Muscle layer of duodenum (tissue), 2 donors: ENCODE results near the gene PTPRE.

Source experiments
- H3K27ac ChIP-seq: one replicate; pipeline ENCODE4 v1.7.0; 2013; ENCODE audit warnings: mild to moderate bottlenecking, low read length
- H3K27me3 ChIP-seq: one replicate; pipeline ENCODE4 v1.7.0; 2013; ENCODE audit warnings: low read depth, mild to moderate bottlenecking, control low read depth, low read length
- H3K36me3 ChIP-seq, 2 donors: one replicate each; pipeline ENCODE4 v1.7.0; 2013; ENCODE audit warnings: low read length in 2 of 2, control low read depth in 1 of 2, mild to moderate bottlenecking in 1 of 2; ENCODE audit not compliant: insufficient read depth in 2 of 2, control insufficient read depth in 1 of 2
- H3K4me1 ChIP-seq, 2 donors: one replicate each; pipeline ENCODE4 v1.7.0; 2013; ENCODE audit warnings: low read length in 2 of 2, mild to moderate bottlenecking in 2 of 2, control low read depth in 1 of 2, moderate library complexity in 1 of 2; ENCODE audit not compliant: insufficient read depth in 2 of 2, control insufficient read depth in 1 of 2
- H3K4me3 ChIP-seq, 2 donors: one replicate each; pipeline ENCODE4 v1.7.0; 2013; ENCODE audit warnings: low read length in 2 of 2, low read depth in 1 of 2, mild to moderate bottlenecking in 1 of 2
- H3K9me3 ChIP-seq, 2 donors: one replicate each; pipeline ENCODE4 v1.7.0; 2013; ENCODE audit warnings: low read length in 2 of 2, control low read depth in 1 of 2, mild to moderate bottlenecking in 1 of 2; ENCODE audit not compliant: control insufficient read depth in 1 of 2
- donor health status: healthy.

The PTPRE gene

DNA sequence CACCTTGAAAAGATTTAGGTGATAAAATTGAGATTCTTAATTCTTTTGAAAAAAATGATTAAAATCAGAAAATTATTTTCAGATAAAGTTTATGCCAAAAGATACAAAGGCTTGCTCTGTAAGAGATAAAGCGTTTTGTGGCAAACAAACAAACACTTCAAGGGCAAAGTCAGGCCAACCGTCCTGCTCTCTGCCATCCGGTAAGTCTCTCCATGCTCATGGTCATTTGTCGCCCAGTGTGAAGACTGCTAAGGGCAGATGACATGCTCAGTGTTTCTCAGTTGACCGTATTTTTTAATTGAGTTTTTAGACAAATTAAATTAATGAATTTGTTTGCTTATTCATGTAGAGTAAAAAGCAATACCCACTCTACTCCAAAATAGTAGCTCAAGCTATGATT lies 60.0 kb downstream of the PTPRE start:
- no peak overlapping the region for H3K27ac ChIP-seq
- H3K9me3 ChIP-seq: no peaks in the 10 kb centered on the region
- no peaks in the 10 kb centered on the region for H3K36me3 ChIP-seq
- no peaks in the 10 kb centered on the region for H3K4me1 ChIP-seq
- no peaks in the 10 kb centered on the region for H3K27me3 ChIP-seq
- no peak overlapping the region for H3K4me3 ChIP-seq

DNA sequence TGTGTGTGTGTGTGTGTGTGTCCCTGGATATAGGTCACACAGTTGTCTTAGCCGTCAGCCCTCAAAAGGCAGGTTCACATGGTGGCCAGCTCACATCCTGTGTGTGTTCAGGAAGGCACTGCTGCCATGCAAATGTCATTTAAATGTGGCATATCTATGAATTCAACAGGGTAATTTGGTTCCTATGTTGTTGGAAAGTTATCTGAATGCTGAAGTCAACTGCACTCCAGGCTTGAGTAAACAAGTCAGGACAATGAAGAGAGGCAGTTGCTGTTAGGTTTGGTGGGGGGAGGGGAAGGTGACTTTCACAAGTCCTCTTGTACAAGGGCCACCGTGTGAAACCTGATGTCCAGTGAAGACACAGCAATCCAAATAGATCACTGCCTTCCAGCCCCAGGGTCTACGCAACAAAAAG lies 61.1 kb downstream of the PTPRE start:
- no peaks in the 10 kb centered on the region for H3K9me3 ChIP-seq
- H3K36me3 ChIP-seq: no peaks in the 10 kb centered on the region
- no peak overlapping the region for H3K4me3 ChIP-seq
- no peaks in the 10 kb centered on the region for H3K4me1 ChIP-seq
- H3K27me3 ChIP-seq: no peaks in the 10 kb centered on the region
- no peak overlapping the region for H3K27ac ChIP-seq

DNA sequence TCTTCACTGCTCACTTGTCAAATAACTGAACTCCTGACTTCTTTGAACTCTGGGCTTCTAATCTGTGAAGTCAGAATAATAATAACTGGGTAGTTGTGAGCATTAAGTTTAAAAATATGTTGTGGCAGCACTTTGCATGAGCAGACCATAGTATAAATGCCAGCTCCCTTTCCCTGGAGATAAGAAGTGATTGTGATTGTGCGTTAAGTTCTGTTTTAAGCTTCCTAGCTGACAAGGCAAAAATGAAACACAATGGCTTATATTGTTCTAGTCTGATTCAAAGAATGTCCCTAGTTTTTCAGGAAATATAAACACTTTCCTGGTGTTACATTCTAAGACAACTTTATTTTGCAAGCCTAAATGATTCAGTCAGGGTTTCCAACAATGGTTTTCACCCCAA lies 61.8 kb downstream of the PTPRE start:
- Histone ChIP-seq H3K27ac (no peak overlapping the region), H3K4me1 (peaks cover 0 to under 1% of the 10 kb centered on the region in 2 donors), H3K9me3 (no peaks in the 10 kb centered on the region), H3K4me3 (no peak overlapping the region), H3K27me3 (no peaks in the 10 kb centered on the region), H3K36me3 (no peaks in the 10 kb centered on the region)

DNA sequence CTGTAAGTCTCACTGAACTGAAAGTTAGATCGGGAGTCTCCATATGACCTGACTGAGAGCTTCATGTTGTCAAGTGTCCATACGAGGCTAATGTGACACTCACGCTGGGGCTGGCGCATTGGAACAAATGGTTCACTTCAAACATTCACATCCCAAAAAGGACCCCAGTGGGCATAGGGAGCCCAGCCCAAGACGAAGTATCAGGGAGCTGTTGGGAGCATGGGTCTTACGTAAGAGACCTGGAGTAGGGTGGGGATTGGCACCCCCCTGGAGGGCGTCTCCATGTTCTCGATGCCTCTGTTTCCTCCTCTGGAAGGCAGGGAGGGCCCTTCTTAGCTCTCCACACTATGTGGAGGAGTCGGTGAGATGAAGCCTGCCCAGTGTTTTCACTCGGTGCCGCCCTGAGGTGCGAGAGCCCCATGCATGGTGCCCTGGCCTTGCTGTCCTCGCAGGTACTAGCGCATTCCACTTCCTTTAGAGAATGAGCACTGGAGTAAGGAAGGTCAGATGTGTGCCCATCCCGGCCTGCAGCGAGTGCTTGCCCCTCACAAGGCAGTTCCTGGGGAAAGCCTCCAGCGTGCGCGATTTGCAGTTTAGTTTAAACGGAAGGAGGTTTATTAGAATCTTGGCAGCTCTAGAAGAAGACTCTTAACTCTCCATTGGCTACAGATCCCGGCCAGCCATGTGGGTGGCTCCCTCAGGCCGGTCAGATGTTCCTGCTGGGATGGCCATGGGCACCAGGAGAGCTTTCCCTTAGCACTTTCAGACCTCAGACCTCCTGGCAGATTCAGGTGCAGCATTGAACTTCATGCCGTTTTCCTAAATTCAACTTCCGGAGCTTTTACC lies 64.4 kb downstream of the PTPRE start:
- Histone ChIP-seq H3K4me3 (no peak overlapping the region), H3K27me3 (no peaks in the 10 kb centered on the region), H3K9me3 (no peaks in the 10 kb centered on the region), H3K4me1 (peaks cover 0 to 12% of the 10 kb centered on the region in 2 donors), H3K36me3 (no peaks in the 10 kb centered on the region), H3K27ac (no peak overlapping the region)

DNA sequence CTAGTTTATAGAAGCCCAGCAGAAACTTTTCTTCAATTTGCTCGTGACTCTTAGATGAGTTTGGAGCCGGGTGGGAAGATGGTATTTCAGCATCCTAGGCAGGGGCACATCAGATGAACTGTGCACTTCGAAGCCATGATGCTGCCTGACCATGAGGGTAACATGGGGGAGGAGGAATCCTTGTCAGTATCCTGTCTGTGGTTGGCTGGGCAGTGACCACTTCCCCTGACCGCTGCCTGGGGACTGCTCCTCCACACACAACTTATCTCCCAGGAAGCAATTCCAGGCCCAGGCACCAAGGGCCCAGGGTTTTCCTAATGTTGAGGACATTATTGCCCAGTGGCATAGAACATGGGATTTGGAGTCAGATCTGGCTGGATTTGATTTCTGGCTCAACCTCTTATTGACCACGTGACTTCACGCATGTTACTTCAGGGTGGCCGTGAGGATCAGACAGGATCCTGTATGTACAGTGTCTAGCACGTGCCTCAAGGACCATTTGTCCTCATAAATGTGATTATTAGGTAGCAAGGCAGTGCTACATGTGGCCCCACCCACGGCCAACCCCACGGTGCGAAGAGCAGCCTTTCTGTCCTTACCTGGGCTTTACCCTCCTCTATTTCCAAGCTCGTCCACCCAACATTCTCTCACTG lies 65.2 kb downstream of the PTPRE start:
- H3K27ac ChIP-seq: no peak overlapping the region

DNA sequence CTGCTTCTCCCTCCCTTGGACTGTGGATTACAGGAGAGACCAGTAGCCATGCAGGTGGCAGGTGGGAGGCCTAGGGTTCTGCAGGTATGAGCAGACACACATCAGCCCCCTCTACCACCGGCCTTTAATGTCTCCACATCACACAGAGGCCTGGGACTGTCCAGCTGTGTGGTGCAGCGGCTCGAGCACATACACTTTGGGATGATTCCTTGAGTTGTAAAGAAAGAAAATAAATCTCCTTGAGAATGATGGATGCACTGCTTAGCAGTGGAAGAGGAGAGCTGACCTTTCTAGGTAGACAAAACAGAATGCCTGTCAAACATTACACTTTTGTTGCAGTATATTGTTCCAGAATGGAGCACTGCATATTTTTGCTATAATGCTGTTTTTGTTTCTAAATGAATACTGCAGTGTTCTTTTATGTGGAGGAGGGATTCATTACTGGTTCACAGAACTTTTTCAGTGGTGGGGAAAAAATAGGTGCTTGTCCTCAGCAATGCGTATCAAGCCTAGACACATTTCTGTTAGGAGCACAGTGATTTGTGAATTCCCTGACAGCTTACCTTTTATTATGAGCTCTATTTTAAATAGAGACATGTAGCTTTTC lies 66.0 kb downstream of the PTPRE start:
- H3K27me3 ChIP-seq: no peaks in the 10 kb centered on the region
- H3K4me3 ChIP-seq: no peak overlapping the region
- H3K36me3 ChIP-seq: no peaks in the 10 kb centered on the region
- no peaks in the 10 kb centered on the region for H3K9me3 ChIP-seq
- H3K27ac ChIP-seq: no peak overlapping the region
- peaks cover 2 to 12% of the 10 kb centered on the region in 2 donors for H3K4me1 ChIP-seq

More for the DNA sequence above, 65.2 kb downstream of the PTPRE start:
- peaks cover 0 to 12% of the 10 kb centered on the region in 2 donors for H3K4me1 ChIP-seq
- H3K9me3 ChIP-seq: no peaks in the 10 kb centered on the region
- H3K36me3 ChIP-seq: no peaks in the 10 kb centered on the region
- no peaks in the 10 kb centered on the region for H3K27me3 ChIP-seq
- H3K4me3 ChIP-seq: no peak overlapping the region

DNA sequence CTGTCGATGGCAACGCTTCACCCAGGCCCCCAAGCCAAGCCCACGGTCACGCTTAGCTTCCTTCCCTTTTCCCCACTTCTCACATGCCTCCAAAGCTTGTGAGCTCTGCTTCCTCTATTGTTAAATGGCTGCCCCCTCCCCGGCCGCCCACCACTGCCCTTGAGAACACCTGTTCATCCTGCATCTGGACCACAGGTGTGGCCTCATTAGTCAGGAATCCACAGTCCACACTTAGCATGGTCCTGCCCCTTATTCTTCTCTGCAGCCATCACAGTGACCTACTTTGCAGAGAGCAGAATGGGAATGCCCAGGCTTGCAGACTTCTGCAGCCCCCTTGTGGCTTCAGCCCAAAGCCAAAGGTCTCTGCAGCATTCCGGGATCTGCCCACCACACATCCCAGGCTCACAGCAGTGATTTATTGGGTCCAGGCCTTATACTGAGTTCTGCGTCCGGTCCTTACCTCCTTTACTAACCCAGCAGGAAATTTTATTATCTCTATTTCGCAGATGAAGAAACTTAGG lies 66.9 kb downstream of the PTPRE start:
- Histone ChIP-seq H3K36me3 (no peaks in the 10 kb centered on the region), H3K27me3 (no peaks in the 10 kb centered on the region), H3K9me3 (no peaks in the 10 kb centered on the region), H3K27ac (no peak overlapping the region), H3K4me1 (peaks cover 8 to 16% of the 10 kb centered on the region in 2 donors), H3K4me3 (no peak overlapping the region)

DNA sequence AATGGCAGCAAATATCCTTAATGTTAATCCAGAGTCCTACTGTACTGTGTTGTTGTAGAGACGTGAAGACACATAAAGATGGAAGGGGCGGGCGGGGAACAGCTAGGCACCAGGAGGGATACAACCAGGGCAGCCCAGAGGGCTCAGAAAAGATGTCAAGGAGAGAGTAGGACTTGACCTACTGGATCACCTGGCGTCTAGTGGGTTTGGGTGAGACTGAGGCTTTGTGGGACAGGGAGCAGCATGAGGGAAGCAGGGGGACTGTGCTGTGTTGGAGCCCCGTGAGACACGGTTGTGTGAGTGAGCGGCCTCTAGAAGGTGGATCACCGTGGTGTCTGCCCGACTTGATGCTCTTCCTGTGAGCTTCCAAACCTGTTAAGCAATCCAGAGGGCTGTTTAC lies 68.0 kb downstream of the PTPRE start:
- Histone ChIP-seq H3K27ac (no peak overlapping the region), H3K36me3 (no peaks in the 10 kb centered on the region), H3K4me3 (no peak overlapping the region), H3K4me1 (peaks cover 8 to 16% of the 10 kb centered on the region in 2 donors), H3K9me3 (peaks cover 0 to 2% of the 10 kb centered on the region in 2 donors), H3K27me3 (no peaks in the 10 kb centered on the region)

DNA sequence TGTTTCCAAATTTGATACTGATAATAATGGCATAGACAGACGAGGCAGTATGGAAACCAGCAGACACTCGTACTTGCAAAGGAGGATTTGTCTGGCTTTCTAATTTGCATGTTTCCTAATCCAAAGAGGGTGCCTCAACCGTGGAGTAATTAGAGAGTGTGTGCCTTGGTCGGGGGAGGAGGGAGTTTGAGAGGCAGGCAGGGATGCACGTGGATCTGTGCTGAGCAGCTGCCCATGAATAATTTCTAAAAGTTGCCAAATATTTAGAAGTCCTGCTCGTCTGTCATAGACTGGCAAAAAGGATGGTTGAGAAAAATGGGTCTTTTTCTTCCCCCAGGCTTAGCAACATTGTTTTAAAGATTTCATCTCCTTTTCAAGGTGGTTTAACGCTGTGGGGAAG lies 69.4 kb downstream of the PTPRE start:
- Histone ChIP-seq H3K4me3 (no peak overlapping the region), H3K36me3 (no peaks in the 10 kb centered on the region), H3K4me1 (peaks cover 8 to 16% of the 10 kb centered on the region in 2 donors), H3K9me3 (peaks cover 3 to 6% of the 10 kb centered on the region in 2 donors), H3K27me3 (no peaks in the 10 kb centered on the region), H3K27ac (peak overlapping the region; percentile 21)

DNA sequence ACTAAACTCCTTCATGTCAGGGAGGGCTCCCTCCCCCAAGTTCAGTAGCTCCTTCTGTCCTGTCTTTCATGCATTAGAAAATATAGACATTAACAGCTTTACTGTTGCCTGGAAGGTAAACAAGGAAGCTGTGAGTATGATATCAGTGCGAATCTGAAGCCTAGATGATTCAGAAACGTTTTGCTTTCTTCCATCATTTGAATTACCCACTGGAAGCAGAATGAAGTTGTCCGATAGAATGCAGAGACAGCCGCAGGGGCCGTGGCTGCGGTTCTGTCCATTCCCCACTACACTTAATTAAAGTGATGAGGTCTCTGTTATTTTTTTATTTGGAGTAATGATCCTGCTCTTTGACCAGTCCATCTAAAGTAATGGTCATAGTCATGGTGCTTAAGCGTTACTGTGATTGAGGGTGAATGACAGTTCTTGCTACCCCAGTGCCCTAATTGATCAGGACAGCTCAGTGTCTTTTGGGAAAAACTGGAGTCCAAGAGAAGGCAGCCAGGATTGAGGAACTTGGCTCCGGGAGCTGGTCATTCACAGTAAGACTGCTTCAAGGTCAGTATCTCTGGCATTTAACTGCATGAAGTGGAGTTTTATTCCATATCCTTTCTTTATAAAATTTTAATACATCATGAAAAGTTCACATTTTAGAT lies 69.9 kb downstream of the PTPRE start:
- Histone ChIP-seq H3K27ac (peak overlapping the region; percentile 21), H3K4me3 (no peak overlapping the region), H3K4me1 (peaks cover 8 to 16% of the 10 kb centered on the region in 2 donors), H3K27me3 (no peaks in the 10 kb centered on the region), H3K9me3 (peaks cover 3 to 6% of the 10 kb centered on the region in 2 donors), H3K36me3 (no peaks in the 10 kb centered on the region)
